ENCODE measurements around the gene ABCC5. TPM values are rescaled to one million over a fixed set of nuclear protein-coding genes. Genes with fewer than 3 reads are reported as not detected.

ABCC5 gene
- total and polyA plus RNA-seq, 2 of the 8 experiments (the other 6 are each of a cell fraction or from before 2014, with no cell fraction given), result 25.3 to 40.8 TPM

DNA sequence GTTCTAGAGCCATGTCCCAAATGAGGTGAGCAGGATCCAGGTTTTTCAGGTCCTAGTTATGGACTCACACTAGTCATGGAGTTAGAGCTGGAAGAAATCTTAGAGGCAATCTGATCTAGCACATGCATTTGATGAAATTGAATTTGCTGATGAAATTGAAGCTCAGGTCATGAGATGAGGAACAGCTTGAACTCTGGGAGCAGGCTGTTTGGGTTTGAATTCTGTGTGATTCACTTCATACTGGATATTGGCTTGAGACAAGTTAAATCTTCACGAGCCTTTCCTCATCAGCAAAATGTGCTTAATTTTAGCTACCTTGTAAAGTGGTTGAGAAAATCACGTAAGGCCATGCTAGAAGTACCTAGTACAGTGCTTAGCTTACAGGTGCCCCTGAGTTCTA lies 99.5 kb downstream of the ABCC5 start:
- H3K27me3 ChIP-seq (replicated peaks in 1 of 4; ENCODE audit: control insufficient read depth in 3 of 4, extremely low read depth in 1 of 4, insufficient read depth in 3 of 4, low read length in 3 of 4), result no peaks in the 10 kb centered on the region
- 84% methylated on average over 2 of the region's 2 CpGs; no CpG with 5 or more reads in 1 of the 2 experiments for WGBS, 2 experiments (ENCODE audit: extremely low coverage in 1 of 2, insufficient coverage in 1 of 2, insufficient read length in 1 of 2, insufficient replicate concordance in 2 of 2, low coverage in 1 of 2, low lambda C conversion rate in 2 of 2, missing lambda C conversion rate in 1 of 2)
- no peak overlapping the region for H4K8ac ChIP-seq (ENCODE audit: extremely low read depth, insufficient read depth, low read length)
- no peak overlapping the region for H2BK12ac ChIP-seq (ENCODE audit: low read depth, low read length)
- DNase-seq (ENCODE audit: low read depth in 1 of 2, low spot score in 2 of 2) (no peak), FAIRE-seq (no peak)
- H2BK5ac ChIP-seq (ENCODE audit: low read depth, low read length), result no peak overlapping the region
- H4K91ac ChIP-seq (replicated peaks; ENCODE audit: insufficient read length, low read length), result no peak overlapping the region
- no peak overlapping the region for H3K4me2 ChIP-seq (ENCODE audit: insufficient read depth in 1 of 2, low read depth in 2 of 2, low read length in 2 of 2)
- no peak overlapping the region for H2BK120ac ChIP-seq (replicated peaks; ENCODE audit: low read depth, low read length)
- no peaks in the 10 kb centered on the region for H3K9me3 ChIP-seq (ENCODE audit: insufficient read depth in 2 of 2, low read depth in 1 of 2, low read length in 1 of 2)
- no peak overlapping the region for H3K27ac ChIP-seq (ENCODE audit: low read depth, low read length)
- H3K79me2 ChIP-seq (ENCODE audit: control insufficient read depth in 1 of 2, insufficient read depth in 2 of 2, low read length in 2 of 2), result no peaks in the 10 kb centered on the region
- H3K56ac ChIP-seq (replicated peaks; ENCODE audit: insufficient read length, low read depth, low read length), result no peak overlapping the region
- H2AFZ ChIP-seq (ENCODE audit: low read length), result no peak overlapping the region
- H3K23ac ChIP-seq (ENCODE audit: insufficient read length), result no peak overlapping the region
- no peak overlapping the region for H3K4ac ChIP-seq (replicated peaks; ENCODE audit: insufficient read length, low read depth, low read length)
- H2BK20ac ChIP-seq (ENCODE audit: low read length), result no peak overlapping the region
- no peak overlapping the region for H2BK15ac ChIP-seq (ENCODE audit: low read length)
- ChIA-PET POLR2A (ENCODE audit: partially characterized antibody) (no interaction called here), CTCF (ENCODE audit: partially characterized antibody) (interaction anchor here (1.0 to 4.3 kb wide), 7 partner anchors 9 to 233 kb away, joined by 3 to 21 read pairs (median 5); no protein-coding TSS in a partner anchor)
- H3K79me1 ChIP-seq (ENCODE audit: low read depth, low read length), result no peaks in the 10 kb centered on the region
- H3K18ac ChIP-seq (ENCODE audit: extremely low read depth, low read length), result no peak overlapping the region
- no peaks in the 10 kb centered on the region for H4K20me1 ChIP-seq (replicated peaks in 1 of 2; ENCODE audit: control insufficient read depth in 1 of 2, insufficient read depth in 2 of 2, low read length in 2 of 2)
- H3K23me2 ChIP-seq (ENCODE audit: low read depth, low read length), result no peaks in the 10 kb centered on the region
- no peak overlapping the region for H3K9ac ChIP-seq (replicated peaks in 1 of 4; ENCODE audit: extremely low read depth in 1 of 4, low read depth in 3 of 4, low read length in 3 of 4)
- no peak overlapping the region for H4K5ac ChIP-seq (ENCODE audit: insufficient read length, low read depth, low read length)
- peaks cover 0 to 12% (median 7%) of the 10 kb centered on the region in 4 experiments; a peak in 4 of 8 replicates for H3K36me3 ChIP-seq (ENCODE audit: control insufficient read depth in 2 of 4, insufficient read depth in 4 of 4, low read length in 3 of 4)
- peaks cover 0 to 7% (median 0%) of the 10 kb centered on the region in 4 experiments; a peak in 1 of 7 replicates for H3K4me1 ChIP-seq (replicated peaks in 1 of 4; ENCODE audit: control insufficient read depth in 3 of 4, insufficient read depth in 4 of 4, low read length in 3 of 4)
- no peak overlapping the region for H3K14ac ChIP-seq (ENCODE audit: insufficient read length)
- H2AK5ac ChIP-seq (ENCODE audit: low read depth, low read length), result no peak overlapping the region
- no peak overlapping the region for H3K4me3 ChIP-seq (ENCODE audit: extremely low read depth in 1 of 4, insufficient read depth in 2 of 4, low read depth in 3 of 4, low read length in 4 of 4)

All from H1 (cell line).